GM12801 (cell line): ENCODE results near the gene BMP10.

Experiments used
- TF ChIP-seq, protein P1 (sequence below): IDR thresholded peaks from one replicate; pipeline ENCODE4 v1.5.1; 2011; ENCODE audit warnings: control low read depth; ENCODE audit not compliant: insufficient read length; ENCODE audit errors: extremely low read depth

Gene BMP10

DNA sequence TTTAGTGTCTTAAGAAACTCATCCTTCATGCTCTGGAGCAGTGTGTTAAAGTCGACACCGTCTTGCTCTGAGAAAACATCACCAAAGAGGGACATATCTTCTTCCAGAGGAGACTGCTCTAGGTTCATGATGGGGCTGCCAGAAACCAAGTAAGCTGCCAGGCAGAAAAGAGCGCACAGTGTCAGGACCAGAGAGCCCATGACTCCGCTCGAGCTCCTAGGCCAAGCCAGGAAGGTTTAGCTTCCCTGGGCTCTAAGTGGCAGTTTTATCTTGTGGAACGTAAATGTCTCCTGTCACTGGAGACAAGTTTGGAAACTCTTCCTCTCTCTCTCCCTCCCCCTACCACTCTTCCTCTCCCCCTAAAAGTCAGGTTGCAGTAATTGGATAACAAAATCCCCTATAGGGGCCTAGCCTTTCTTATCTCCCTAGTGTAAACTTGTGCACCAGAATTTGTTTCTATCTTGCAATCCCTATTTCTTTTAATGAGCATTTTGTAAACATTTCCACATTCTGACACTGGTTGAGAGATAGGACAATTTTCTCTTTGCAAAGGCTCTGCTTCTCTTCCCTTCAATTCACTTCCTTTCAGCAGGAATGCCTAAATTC is at the start of gene BMP10:
Gene BMP10, minus strand, starts transcription at position 239 of the 606 bp plus-strand sequence. Its CDS starts 39 bp downstream, at position 200.
- TF ChIP-seq, protein P1, sequence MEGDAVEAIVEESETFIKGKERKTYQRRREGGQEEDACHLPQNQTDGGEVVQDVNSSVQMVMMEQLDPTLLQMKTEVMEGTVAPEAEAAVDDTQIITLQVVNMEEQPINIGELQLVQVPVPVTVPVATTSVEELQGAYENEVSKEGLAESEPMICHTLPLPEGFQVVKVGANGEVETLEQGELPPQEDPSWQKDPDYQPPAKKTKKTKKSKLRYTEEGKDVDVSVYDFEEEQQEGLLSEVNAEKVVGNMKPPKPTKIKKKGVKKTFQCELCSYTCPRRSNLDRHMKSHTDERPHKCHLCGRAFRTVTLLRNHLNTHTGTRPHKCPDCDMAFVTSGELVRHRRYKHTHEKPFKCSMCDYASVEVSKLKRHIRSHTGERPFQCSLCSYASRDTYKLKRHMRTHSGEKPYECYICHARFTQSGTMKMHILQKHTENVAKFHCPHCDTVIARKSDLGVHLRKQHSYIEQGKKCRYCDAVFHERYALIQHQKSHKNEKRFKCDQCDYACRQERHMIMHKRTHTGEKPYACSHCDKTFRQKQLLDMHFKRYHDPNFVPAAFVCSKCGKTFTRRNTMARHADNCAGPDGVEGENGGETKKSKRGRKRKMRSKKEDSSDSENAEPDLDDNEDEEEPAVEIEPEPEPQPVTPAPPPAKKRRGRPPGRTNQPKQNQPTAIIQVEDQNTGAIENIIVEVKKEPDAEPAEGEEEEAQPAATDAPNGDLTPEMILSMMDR: no peak

DNA sequence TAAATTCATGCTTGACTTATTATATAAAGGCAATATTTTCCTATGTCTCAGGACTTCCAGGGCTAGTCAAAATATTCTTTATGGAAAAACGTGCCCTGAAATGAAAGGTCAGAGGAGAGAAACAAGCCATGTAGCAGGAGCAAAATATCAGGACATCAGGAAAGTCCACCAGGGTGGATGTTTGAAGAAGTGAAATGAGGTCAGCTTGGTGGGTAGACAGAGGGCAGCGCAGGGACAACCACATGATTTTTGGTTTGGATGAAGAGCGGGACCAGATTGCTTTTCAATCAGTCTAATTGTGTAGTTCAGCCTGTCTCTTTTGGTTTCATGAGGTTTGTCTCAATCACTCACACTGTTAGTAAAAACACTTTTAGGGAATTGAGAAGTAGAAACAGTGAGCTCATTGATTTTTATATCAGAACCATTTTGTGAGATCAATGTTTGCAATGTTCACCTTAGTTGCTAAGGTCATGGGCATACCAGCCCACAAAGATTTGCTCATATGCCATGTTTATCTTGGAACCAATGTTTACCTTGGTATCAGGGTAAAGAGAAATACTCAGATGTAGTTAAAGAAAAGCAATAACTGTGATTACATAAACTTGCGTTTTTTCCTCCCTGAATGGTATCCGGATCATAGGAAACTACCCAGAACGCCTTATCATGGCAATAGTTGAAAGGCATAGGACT is 49.4 kb upstream of the BMP10 start:
- TF ChIP-seq, protein P1: no peak

- TF ChIP-seq, protein P1: no peak
Measured at GRCh38 chr2:68918497-68918896, 47.3 kb upstream of the BMP10 start.

DNA sequence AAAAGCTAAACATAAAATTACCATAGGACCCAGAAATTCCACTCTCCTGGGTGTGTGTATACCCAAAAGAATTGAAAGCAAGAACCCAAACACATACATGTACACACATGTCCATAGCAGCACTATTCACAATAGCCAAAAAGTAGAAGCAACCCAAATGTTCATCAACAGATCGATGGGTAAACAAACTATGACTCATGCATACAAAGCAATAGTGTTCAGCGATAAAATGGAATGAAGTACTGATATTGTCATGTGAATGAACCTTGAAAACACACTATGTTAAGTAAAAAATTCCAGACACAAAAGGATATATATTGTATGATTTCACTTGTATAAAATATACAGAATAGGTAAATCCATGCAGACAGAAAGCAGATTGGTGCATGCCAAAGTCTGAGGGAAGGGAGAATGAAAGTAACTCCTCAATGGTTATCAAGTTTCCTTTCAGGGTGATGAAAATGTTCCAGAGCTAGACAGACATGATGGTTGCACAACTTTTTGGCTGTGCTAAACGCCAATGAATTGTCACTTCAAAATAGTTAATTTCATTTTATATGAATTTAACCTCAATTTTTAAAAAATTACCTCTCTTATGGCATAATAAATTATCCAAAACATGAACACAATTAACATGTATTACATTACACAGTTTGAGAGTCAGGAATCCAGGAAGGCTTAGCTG is 46.0 kb upstream of the BMP10 start:
- TF ChIP-seq, protein P1: no peak

GRCh38 chr2:68916226-68916625 is 45.0 kb upstream of the BMP10 start:
- TF ChIP-seq, protein P1: no peak

- TF ChIP-seq, protein P1: no peak
Measured at GRCh38 chr2:68915393-68915792, 44.2 kb upstream of the BMP10 start.

- TF ChIP-seq, protein P1: no peak
Measured at GRCh38 chr2:68913359-68913758, 42.2 kb upstream of the BMP10 start.
